Right lung (tissue), 5 donors: ENCODE data around the gene MPC2. TPM values are rescaled to one million over a fixed set of nuclear protein-coding genes. Genes with fewer than 3 reads are reported as not detected.
"Not testable (repeated sequence)": the region's sequence is repeated elsewhere in the genome, so short reads cannot be mapped to it uniquely, and the experiment has no call there.

Source experiments
- DNase-seq, 2 donors: peaks; one replicate each; pipeline ENCODE4 v3.0.0-alpha.2; 2013
- polyA plus RNA-seq, 5 donors: library from polyadenylated mRNA; unstranded; fragments of 120-200 nt; gene quantifications; one replicate each; pipeline versions ENCODE4 v1.2.1 to v1.2.3, GENCODE V29; 2013; ENCODE audit warnings: inconsistent platforms in 1 of 5, low replicate concordance in 1 of 5; ENCODE audit not compliant: insufficient read length in 5 of 5, insufficient read depth in 1 of 5

Gene MPC2
- polyA plus RNA-seq, 5 donors: 46.3 to 57.7 (median 54.9) TPM

DNA sequence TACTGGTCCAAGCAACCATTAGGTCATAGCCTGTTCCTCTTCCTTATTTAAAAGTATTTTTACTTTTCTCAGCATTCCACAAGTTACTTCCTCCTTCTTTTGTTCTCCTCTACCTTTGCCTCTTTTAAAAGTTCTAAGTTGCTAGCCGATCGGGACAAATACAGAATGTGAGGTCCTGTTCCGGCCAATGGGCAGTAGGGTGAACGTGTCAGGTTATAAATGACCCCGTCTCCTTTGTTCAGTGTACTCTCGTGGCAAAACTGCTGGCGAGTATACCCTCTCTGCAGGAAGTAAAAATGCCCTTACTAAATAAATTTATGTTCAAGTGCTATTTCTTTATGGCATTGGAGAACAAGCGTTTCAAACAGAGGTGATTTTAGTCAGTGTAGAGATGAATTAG is 25.5 kb downstream of the MPC2 start:
- DNase-seq: no peak

DNA sequence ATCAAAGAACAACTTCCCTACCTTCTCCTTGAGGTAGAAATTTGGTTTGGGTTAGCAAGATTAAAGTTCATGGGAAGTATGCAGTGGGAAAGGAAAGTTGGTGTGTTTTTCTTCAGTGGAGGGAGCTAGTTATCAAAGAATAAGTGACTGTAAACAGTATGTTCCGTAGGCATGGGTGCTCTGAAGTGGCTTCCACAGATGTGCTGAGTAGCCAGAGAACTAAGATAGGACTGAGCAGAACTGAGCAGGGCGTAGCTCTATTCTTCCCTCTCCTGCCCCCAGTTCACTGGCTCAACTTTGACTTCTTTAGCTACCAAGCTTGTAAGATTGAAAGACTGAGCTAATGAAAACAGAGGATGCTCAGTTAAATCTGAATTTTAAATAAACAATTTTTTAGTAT is 26.3 kb downstream of the MPC2 start:
- DNase-seq: no peak

DNA sequence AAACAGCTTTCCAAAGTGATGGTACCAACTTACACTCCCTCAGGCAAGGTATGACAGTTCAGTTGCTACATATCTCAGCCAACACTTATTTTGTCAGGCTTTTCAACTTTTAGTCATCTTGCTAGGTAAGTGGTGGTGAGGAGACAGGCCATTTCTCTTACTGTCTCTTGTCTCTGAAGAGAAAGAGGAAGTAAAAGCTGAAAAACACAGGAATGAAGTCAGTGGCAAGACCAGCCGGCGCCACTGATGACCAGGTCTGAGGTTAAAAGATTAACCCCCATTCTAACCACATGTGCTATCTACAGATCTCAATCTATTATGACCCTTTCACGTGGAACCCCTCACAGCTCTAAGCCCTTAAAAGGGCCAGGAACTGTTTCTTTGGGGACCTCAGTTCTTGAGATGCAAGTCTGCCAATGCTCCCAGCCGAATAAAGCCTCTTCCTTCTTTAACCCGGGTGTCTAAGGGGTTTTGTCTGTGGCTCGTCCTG is 27.1 kb downstream of the MPC2 start:
- DNase-seq: no peak

DNA sequence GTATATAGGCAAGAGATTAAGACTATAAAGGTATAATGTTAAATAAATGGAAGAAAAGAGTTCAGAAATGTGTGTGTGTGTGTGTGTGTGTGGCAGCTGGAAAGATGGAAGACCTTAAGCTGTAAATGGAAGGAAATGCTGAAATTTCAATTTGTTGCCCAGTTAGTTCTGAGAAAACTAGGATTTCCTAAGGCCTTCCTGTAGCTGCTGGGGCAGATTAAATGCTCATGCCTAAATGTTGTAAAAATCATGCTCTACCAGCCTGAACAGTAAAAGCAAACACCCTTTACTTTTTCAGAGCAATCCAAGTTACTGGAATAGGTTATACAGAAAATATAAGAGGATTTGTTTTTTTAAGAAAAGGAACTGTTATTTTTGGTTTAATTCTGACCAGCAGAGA is 31.2 kb downstream of the MPC2 start:
- DNase-seq: no peak

DNA sequence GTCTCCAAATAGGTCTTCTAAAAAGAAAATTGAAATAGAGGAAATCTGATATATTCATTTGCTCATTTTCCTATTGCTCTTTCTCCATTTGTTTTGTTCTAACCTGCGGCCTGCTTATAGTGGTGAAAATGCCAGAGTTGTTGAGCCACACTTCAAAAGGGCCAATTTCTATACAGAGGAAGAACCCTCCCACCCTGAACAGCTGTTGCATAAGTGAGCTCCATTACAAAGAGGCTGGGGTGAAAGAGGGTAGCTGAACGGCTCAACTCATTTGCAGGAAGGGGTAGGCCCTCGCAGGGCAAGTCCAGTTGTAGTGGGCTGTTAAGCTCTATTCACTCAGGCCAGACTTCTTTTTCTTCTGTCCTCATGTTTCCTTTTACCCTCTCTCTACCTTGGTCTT is 31.7 kb downstream of the MPC2 start:
- DNase-seq: peak; percentile 24 to 41

DNA sequence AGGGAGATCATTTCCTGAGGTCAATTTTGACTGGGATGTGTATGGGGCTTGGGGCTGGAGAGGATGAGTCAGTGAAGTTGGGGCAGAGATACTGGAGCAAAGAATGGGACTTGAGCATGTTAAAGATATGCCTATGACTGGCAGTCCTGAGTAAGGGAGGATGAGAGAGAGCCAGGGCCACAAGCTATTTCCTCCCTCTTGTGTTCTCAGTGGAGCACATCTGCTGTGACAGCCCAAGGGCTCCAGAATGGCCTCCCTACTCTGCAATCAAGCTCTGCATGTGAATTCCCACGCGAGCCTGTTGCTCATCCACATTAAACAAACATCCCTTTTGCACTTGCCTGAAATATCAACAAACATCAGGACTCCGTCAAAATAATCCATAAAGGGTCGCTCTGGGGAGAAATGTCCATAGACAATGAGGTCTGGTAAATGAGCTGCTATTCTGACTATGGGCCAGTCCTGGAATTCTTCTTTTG is 32.2 kb downstream of the MPC2 start:
- DNase-seq: no peak

DNA sequence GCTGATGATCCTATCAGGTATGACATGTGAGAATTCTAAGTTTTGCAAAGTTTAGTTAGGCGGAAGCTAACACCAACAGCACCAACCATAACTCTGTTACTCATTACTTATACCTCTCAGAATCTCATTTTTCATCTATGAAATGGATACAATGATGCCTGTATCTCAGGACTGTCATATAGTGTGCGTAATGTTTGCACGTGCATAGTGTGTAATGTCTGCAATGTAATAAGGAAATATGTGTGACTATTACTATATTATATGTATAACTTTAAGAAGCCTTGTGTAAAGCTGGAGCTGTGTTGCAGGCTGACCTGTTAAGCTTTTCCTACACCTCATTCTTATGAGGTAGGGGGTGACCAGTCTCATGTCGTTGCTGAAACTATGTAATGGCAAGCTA is 36.0 kb downstream of the MPC2 start:
- DNase-seq: no peak

DNA sequence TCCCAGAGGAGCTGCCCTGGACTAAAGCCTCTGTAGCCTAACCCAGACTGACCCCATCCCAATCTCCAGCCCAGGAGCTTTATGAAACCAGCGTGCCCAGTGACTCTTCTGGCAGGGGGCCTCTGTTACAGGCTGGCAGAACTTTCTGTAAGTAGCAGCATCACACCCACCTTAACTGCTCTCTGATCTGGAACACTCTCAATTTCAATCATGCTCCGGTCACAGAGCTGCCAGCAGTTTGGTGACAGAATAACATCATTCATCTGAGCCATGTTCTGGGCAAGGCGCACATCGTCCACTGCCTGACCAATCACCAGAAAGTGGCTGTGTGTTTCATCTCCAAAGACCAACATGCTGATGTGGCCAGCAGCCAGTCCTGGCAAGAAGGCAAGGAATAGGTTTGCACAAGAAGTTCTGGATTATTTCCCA is 37.6 kb downstream of the MPC2 start:
- DNase-seq: no peak

DNA sequence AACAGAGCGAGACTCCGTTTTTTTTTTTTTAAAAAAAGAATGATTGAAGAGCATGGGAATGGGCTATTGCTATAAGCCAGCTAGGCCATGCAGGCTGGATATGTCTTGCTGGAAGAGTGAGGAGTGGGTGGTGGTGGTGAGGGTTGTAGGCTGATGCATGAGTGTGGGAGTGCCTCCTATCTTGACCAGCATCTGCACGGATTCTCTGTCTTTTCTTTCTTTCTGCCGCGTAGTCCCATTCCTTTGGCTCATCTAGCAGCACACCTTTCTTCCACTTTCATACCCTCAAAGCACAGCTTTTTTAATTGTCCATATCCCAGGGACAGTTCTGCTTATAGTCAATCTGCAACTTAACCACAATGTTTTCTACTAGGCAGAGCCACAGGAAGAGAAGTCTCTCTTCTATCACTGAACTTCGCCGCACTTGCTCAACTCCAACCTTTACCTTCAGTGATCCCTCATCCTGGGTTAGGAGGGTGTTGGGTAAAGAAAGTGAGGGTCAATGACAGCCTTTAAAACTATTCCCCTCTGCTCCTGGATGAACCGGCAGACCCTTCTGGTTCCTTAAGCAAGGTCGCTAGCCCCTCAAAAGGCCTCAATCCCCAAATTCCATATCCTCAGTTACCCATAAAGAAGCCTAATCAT is 38.2 kb downstream of the MPC2 start:
- DNase-seq: no peak

DNA sequence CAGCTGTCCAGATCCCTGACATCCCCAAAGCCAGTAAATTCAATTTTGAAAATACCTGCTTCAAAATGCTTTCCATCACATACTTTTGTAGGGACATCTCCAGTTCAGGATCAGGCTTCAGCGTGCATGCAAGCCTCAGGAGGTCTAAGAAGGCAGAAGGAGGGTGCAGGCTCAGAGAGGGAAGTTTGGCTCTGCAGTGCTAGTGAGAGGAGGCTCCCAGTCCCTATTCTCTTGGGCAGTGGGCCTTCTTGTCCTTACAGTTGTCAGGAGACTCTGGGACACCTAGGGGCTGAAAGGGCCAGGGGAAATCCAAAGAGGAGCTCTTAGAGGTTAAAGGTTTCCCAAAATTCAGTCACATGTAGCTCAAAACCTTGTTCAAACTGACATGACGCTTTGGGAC is 43.1 kb downstream of the MPC2 start:
- no peak for DNase-seq

DNA sequence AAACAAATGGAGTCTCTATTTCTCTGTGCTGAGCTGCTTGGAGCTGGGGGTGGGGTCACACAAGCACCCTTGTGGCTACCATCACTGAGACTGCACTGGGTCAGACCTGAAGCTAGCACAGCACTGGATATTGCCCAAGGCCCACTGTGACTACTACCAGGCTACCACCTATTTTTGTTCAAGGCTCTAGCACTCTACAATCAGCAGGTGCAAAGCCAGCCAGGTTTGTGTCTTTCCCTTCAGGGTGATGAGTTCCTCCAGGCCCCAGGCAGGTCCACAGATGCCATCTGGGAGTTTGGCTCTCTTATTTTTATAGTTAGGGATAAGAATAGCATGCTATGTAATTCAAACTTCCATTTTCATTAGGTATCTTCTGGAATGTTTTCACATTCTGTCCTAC is 46.5 kb downstream of the MPC2 start:
- no peak for DNase-seq

DNA sequence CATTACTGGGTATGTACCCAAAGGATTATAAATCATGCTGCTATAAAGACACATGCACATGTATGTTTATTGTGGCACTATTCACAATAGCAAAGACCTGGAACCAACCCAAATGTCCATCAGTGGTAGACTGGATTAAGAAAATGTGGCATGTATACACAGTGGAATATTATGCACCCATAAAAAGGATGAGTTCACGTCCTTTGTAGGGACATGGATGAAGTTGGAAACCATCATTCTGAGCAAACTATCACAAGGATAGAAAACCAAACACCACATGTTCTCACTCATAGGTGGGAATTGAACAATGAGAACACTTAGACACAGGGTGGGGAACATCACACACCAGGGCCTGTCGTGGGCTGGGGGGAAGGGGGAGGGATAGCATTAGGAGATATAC is 49.7 kb downstream of the MPC2 start:
- not testable (repeated sequence) for DNase-seq

DNA sequence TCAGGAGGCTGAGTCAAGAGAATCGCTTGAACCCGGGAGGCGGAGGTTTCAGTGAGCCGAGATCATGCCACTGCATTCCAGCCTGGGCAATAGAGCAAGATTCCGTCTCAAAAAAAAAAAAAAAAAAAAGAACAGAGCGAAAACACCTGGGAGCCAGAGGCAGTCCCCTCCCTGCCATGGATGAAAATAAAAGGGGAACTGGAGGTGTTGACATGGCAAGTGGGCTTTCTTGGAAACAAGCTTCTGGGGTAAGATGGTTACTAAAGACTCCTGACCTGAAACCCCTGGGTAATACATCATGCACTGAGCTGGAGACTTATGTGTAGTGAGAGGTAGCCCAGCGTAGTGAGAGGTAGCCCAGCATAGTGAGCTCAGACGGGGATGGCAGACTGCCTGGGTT is 54.5 kb downstream of the MPC2 start:
- no peak for DNase-seq

DNA sequence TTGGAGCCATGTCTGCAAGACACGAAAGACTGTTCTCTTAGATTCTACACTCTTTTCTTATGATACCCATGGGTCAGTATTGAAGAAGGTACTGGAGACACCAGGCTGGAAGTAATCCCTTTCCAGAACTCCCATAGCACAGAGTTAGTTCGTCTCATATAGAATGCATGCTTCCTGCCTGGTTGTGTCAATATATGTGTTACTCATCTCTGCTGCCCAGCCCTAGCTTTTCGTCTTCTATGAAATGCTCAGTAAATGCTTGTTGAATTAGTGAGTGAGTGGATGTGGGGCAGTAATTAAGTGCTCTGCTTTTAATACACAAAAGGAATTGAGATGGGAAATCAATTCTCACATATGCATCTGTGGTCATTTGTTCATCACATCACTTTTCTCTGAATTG is 55.1 kb downstream of the MPC2 start:
- no peak for DNase-seq

DNA sequence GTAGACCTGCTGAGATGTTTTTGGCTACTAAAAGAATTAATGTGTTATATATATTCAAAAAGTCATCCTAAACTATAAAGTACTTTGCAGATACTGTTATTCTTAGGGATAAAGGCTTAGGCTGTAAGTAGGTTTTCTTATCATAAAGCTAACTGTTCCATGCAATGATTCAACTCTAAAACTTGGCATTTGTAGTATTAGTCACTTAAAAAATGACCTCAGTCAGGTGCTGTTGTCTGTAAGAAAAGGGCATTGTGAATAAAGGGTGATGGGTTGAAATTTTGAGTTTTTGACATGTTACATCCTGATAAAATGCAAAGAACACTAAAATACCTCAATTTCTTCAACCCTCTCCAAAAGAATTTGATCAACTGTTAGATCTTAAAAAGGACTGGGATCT is 55.8 kb downstream of the MPC2 start:
- DNase-seq: no peak

DNA sequence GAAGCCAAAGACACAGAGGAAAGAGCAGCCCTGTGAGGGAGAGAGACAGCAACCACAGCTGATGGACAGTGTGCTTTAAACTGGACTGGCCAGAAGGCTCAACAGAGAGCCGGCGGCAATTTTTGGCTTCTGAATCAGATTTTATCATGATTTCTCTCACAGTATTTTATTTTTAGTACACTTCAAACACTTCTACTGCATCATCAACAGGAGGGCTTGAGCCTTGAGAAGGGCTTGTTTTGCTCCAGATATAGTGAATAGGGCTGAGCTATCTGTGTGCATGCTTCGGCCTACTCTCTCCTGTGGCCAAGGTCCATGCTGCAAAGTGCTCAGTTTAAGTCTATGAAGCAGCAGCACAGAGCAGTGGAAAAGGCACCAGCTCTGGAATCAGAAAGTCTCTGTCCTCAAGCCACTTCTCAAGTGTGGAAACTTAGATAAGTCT is 56.3 kb downstream of the MPC2 start:
- DNase-seq: no peak

DNA sequence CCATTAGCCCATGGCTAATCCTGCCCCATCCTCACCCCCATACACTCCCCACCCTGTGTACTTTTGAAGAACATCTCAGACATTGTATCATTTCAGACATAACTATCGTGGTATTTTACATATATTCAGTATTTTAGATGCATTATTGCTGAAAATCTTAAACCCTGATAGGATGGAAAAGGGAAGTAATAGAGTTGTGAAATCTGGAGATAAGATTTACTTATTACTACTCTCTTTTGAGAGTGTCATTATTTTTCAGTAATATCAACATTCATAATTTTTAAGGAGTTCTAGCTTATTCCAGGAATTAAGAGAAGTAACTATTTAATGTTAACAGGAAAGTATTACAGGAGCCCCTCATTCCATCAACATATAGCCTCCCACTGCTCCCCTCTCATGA is 57.4 kb downstream of the MPC2 start:
- no peak for DNase-seq

DNA sequence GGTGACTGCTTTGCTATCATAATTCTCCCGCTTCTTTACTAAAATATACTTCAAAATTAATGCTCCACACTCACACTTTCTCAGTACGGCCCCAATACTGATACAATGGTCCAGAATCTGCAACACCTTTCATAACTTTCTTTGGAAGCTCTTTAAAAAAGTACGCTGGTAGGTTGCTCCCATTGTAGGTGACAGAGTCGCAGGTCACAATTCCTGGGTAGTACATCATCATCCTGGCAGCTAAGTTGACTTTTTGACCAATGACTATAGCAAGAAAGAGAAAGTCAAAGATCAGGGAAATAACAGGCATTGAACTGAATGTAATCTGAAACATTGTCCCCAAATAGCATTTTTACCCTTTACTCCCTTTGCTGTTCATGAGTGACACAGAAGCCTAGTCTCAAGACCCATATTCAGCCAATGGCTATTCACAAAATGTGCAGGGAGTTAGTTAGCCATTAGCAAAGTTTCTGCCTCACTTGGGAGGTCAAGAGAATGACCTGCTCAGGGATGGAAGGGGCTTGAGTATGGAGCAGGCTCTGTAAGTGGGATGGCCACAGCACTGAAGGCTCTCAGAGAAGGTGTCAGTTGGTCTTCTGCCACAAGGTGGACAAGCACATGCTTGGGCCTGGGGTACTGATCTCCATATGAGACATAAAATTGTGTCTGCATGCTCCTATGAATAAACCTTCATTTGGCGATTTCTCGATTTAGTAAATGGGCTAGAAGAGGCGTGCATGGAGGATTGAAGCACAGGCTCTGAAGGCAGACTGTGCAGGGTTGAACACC is 58.3 kb downstream of the MPC2 start:
- DNase-seq: no peak

DNA sequence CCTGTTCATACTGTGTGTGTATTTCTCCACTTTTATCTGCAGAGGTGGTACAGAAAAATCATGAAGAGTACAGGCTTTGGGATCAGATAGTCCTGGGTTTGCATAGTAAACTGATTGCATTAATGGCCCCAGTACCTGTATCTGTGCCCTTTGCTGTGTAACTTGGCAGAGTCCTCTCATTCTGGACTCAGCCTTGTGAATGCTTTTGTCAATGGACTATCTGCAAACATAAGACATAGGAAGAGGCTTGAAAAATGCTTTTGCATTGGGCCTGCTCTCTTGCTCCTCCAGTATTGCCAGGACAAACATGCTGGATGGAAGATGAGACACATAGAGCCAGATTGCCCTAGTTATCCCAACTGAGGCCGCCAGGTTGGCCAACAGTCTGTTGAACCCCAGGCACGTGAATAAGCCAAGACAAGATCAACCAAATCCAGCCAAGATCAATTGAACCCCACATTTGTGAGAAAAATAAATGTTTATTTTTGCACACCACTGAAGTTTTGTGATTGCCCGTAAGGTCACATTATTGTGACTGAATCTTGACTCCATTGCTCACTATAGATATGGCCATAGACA is 60.2 kb downstream of the MPC2 start:
- no peak for DNase-seq

DNA sequence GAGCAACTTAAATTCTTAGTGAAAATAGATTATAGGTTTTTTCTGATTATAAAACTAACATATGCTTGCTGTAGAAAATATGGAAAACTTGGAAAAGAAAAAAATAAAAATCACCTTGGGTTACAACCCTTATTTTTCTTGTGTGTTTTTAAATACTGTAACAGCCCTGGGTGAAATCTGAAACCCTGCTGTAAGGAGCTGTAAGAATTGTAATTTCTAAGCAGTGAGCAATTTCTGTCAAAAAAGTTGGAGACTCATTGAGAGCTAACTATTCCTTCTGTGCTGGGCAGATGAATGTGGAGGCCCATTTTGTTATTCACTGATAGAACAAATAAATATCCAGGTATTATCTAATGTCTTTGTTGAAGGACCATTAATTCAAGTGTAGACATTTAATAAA is 65.5 kb downstream of the MPC2 start:
- DNase-seq: no peak

DNA sequence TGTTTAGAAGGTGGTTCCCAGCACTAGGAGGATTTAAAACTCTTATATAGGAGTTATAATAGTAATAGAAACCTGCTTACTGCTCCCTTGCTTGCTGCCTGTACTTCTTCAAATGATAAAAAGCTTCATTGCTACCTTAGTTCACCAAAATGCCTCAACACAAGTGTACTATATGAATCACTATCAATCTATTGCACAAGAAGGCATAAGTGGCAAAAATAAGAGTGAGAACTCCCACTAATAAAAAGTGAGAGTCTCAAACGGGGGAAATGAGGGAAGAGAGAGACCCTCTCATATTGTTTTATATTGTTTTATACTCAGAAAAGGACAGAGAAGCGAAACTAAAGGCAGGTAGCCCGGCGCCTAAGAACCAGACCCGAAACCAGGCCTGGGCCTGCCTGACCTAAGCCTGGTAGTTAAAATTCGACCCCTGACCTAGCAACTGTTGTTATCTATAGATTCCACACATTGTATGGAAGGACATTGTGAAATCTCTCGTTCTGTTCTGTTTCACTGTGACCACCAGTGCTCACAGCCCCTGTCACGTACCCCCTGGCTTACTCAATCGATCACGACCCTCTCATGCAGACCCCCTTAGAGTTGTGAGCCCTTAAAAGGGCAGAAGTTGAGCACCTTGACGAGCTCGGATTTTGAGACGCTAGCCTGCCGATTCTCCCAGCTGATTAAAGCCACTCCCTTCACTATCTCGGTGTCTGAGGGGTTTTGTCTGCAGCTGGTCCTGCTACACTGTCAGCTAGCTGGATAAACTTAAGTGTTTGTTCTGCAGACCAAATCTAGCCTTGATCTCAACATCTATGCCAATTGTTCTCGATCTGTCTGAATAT is 67.5 kb downstream of the MPC2 start:
- DNase-seq: not testable (repeated sequence)
